Calu3 (cell line): ENCODE data around the gene NSD1. TPM values are rescaled to one million over a fixed set of nuclear protein-coding genes. Genes with fewer than 3 reads are reported as not detected.

Experiments
- BruUV-seq: library from RNA; stranded (reverse); fragments of 400-500 nt; replicated peaks from 2 replicates; lab custom pipeline; 2021; lab: Mats Ljungman, UMichigan
- CTCF ChIA-PET: fragments of 300-600 bp; sonication (Branson Sonifier 250); formaldehyde crosslinking; loops from one replicate; lab custom pipeline; 2022; ENCODE audit warnings: antibody characterized with exemption; lab: Charles Lee
- DNase-seq: peaks from one replicate; pipeline ENCODE4 v3.0.0; 2022
- H3K27ac Mint-ChIP-seq: one replicate; pipeline ENCODE4 v1.8.0; 2022; ENCODE audit warnings: mixed read lengths; ENCODE audit not compliant: unreplicated experiment
- H3K27me3 Mint-ChIP-seq: one replicate; pipeline ENCODE4 v1.8.0; 2022; ENCODE audit warnings: mixed read lengths; ENCODE audit not compliant: unreplicated experiment
- H3K36me3 Mint-ChIP-seq: one replicate; pipeline ENCODE4 v1.8.0; 2022; ENCODE audit warnings: mild to moderate bottlenecking, moderate library complexity, mixed read lengths; ENCODE audit not compliant: insufficient read depth, unreplicated experiment
- H3K4me1 Mint-ChIP-seq: one replicate; pipeline ENCODE4 v1.8.0; 2022; ENCODE audit warnings: mild to moderate bottlenecking, low read depth, mixed read lengths; ENCODE audit not compliant: unreplicated experiment
- H3K4me3 Mint-ChIP-seq: one replicate; pipeline ENCODE4 v1.8.0; 2022; ENCODE audit warnings: mild to moderate bottlenecking, low read depth, moderate library complexity, mixed read lengths; ENCODE audit not compliant: unreplicated experiment
- H3K9me3 Mint-ChIP-seq: one replicate; pipeline ENCODE4 v1.8.0; 2022; ENCODE audit warnings: low read depth, mixed read lengths; ENCODE audit not compliant: unreplicated experiment
- intact Hi-C: fragments of 100-400 bp; cut with micrococcal nuclease; formaldehyde crosslinking; loops from one replicate; pipeline ENCODE4 v1.10.0; 2022; ENCODE audit not compliant: unreplicated experiment
- total RNA-seq: library from RNA; stranded (reverse); gene quantifications from 2 replicates; pipeline ENCODE4 v1.2.3, GENCODE V29; 2022
- TF ChIP-seq, protein P1 (sequence below): fragments of 200-600 bp; IDR thresholded peaks from one replicate; pipeline ENCODE4 v1.8.0; 2022; ENCODE audit warnings: antibody characterized with exemption; ENCODE audit not compliant: unreplicated experiment

Gene NSD1
- total RNA-seq, 1 experiment from 2014 or later = 61.4 TPM

DNA sequence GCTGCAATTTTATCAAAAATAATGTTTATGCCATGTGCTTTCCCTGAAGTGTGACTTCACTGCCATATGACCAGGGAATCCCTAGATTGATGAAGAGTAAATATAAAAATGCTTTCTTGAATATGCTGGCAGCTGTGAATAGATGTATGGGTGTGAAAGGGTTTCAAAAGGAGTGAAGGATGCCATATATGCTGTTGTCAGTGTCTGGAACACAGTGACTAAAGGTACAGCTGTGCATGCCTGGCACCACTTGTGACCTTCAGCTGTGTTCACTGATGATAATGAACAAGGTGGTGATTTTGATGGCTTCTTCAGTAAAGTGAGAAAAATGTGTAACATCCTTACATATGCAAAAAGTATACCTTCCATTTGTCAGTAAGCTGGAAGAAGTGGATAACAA is 100.2 kb downstream of the NSD1 start:
- TF ChIP-seq, protein P1, sequence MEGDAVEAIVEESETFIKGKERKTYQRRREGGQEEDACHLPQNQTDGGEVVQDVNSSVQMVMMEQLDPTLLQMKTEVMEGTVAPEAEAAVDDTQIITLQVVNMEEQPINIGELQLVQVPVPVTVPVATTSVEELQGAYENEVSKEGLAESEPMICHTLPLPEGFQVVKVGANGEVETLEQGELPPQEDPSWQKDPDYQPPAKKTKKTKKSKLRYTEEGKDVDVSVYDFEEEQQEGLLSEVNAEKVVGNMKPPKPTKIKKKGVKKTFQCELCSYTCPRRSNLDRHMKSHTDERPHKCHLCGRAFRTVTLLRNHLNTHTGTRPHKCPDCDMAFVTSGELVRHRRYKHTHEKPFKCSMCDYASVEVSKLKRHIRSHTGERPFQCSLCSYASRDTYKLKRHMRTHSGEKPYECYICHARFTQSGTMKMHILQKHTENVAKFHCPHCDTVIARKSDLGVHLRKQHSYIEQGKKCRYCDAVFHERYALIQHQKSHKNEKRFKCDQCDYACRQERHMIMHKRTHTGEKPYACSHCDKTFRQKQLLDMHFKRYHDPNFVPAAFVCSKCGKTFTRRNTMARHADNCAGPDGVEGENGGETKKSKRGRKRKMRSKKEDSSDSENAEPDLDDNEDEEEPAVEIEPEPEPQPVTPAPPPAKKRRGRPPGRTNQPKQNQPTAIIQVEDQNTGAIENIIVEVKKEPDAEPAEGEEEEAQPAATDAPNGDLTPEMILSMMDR = no peak
- no peaks in the 10 kb centered on the region for H3K9me3 Mint-ChIP-seq
- no peak overlapping the region for H3K4me3 Mint-ChIP-seq
- DNase-seq = no peak
- intact Hi-C loops = no loop called here
- H3K27ac Mint-ChIP-seq = no peak overlapping the region
- H3K4me1 Mint-ChIP-seq = no peaks in the 10 kb centered on the region
- H3K27me3 Mint-ChIP-seq = no peaks in the 10 kb centered on the region
- CTCF ChIA-PET = no interaction called here
- peaks cover 13% of the 10 kb centered on the region for H3K36me3 Mint-ChIP-seq
- BruUV-seq = no TSS peak

DNA sequence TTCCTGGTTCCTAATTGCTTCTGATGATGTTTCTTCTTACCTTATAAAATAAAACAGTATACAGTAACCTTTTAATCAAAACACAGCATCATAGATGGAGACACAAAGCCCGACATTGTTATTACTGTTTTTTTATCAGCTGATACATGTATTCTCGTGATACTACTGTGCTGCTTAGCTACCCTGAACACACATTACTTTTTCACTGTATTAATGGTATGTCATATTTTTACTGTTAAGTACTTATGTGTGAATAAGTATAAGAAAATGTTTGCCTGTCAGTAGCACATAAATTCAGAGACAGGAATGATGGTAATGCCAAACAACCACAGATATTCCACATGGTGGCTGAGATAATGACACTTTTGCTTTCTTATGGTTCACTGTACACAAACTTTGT is 101.3 kb downstream of the NSD1 start:
- intact Hi-C loops = no loop called here
- CTCF ChIA-PET = no interaction called here
- no TSS peak for BruUV-seq
- Mint-ChIP-seq H3K4me1 (no peaks in the 10 kb centered on the region), H3K36me3 (peaks cover 13% of the 10 kb centered on the region), H3K27ac (no peak overlapping the region), H3K4me3 (no peak overlapping the region), H3K27me3 (no peaks in the 10 kb centered on the region), H3K9me3 (no peaks in the 10 kb centered on the region)
- TF ChIP-seq, protein P1 = no peak
- no peak for DNase-seq

DNA sequence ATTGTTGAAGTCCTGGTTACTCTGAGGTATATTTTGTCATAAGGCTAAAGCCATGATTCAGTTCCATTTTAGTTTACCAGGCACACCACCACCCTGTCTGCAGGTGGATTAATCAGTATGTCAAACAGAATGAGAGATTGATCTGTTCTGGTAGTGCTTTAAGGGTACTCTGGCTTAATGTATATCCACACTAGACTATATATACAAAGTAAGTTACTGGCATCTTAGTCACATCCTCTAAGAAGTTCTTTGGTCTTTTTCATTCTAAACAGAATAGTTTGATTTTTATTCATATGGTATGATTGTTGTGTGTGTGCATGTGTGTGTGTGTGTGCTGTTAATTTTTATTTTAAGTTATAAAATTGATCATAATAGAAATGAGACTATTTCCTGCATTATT is 108.2 kb downstream of the NSD1 start:
- intact Hi-C loops = no loop called here
- no peak for DNase-seq
- no peaks in the 10 kb centered on the region for H3K4me1 Mint-ChIP-seq
- TF ChIP-seq, protein P1 = no peak
- H3K9me3 Mint-ChIP-seq = no peaks in the 10 kb centered on the region
- CTCF ChIA-PET = no interaction called here
- H3K27me3 Mint-ChIP-seq = no peaks in the 10 kb centered on the region
- H3K4me3 Mint-ChIP-seq = no peak overlapping the region
- BruUV-seq = no TSS peak
- peaks cover 14% of the 10 kb centered on the region for H3K36me3 Mint-ChIP-seq
- no peak overlapping the region for H3K27ac Mint-ChIP-seq

DNA sequence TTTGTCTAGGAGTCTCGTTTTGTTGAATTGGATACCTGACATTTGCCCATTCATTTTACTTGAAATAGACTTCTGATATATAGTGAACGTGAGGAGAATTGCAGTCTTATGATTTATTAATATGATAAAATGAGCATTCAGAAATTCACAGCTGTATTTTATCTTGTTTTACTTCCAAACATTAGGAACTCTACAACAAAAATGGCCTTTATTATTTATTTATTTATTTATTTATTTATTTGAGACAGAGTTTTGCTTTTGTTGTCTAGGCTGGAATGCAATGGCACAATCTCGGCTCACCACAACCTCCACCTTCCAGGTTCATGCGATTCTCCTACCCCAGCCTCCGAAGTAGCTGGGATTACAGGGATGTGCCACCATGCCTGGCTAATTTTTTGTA is 108.7 kb downstream of the NSD1 start:
- intact Hi-C loops = no loop called here
- CTCF ChIA-PET = no interaction called here
- Mint-ChIP-seq H3K36me3 (peaks cover 19% of the 10 kb centered on the region), H3K9me3 (no peaks in the 10 kb centered on the region), H3K4me3 (no peak overlapping the region), H3K27ac (no peak overlapping the region), H3K27me3 (no peaks in the 10 kb centered on the region), H3K4me1 (no peaks in the 10 kb centered on the region)
- no TSS peak for BruUV-seq
- TF ChIP-seq, protein P1 = no peak
- DNase-seq = no peak
